Measurements from ENCODE around the gene ZNF682. TPM values are rescaled to one million over a fixed set of nuclear protein-coding genes. Genes with fewer than 3 reads are reported as not detected.
"Not testable (repeated sequence)": the region's sequence is repeated elsewhere in the genome, so short reads cannot be mapped to it uniquely, and the experiment has no call there.

ZNF682 gene
- total RNA-seq: 6.4 TPM

DNA sequence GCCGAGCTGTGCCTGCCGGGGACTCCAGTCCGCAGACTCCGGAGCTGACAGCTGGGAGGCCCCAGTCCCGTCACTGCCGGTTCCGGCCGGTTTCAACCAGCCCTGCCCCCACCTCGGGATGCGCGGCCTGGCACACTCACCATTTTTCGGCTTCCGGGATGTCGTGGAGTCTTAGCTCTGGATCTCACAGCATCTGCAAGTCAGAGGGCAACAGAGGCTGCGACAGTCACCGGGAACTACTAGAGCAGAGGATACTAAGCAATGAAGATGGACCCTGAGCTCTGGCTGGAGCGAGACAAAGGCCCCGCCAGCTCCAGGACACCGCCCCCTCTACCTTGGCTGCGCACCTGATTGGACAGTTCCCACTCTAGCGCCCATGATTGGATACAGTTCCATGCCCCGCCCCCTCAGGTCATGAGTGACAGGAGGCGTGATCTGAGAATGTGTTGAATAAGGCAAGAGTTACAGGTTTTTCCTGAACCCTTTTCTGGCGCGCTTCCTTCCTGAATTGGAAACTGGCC is at the start of gene ZNF682:
Gene ZNF682 (minus strand): TSS at position 303 of the 521 bp plus-strand sequence. CDS start 160 bp downstream, at position 143.
- DNase-seq: peak; percentile 99

GRCh38 chr19:20082876-20083275 is 43.6 kb upstream of the ZNF682 start:
- not testable (repeated sequence) for DNase-seq

DNA sequence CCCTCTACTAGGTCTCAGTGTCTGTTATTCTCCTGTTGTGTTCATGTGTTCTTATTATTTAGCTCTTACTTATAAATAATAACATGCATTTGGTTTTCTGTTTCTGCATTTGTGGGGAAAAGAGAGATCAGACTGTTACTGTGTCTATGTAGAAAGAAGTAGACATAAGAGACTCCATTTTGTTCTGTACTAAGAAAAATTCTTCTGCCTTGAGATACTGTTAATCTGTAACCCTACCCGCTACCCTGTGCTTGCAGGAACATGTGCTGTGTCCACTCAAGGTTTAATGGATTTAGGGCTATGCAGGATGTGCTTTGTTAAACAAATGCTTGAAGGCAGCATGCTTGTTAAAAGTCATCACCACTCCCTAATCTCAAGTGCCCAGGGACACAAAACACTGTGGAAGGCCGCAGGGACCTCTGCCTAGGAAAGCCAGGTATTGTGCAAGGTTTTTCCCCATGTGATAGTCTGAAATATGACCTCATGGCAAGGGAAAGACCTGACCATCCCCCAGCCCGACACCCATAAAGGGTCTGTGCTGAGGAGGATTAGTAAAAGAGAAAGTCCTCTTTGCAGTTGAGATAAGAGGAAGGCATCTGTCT is 43.0 kb upstream of the ZNF682 start:
- peak; percentile 15 for DNase-seq

- no peak for DNase-seq
Measured at GRCh38 chr19:20080656-20081055, 41.4 kb upstream of the ZNF682 start.

DNA sequence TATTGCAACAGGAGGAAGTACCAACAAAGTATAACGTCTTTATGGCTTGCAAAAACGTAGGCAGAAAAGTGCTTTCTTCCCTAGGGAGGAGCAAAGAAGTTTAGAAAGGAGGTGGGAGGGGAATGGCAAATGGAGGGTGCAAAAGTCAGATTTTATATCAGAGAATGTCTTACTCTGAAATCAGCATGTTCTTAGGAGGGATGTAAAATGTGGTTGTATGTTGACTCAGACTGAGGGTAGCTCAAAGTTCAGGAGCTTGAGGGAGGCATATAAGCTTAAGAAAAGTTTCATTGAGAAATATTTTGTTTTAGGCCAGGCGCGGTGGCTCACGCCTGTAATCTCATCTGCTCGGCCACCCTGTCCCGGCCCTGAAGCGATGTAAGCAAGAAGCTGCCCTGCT is 40.2 kb upstream of the ZNF682 start:
- DNase-seq: no peak

DNA sequence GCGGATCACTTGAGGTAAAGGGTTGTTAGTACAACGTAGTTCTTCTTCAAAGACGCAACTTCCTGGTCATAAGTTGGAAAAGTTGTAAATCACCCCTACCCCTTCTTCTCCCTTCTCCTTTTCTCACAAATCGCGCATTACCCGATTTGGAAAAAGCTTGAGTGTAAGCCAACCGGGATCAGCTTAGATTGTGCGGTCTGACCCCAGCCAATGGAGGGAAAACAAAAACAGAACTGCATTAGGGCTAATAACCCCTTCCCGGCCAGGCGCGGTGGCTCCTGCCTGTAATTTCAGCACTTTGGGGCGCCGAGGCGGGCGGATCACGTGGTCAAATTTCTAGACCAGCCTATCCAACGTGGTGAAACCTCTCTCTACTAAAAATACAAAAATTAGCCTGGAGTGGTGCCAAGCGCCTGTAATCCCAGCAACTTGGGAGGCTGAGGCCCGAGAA is 39.3 kb upstream of the ZNF682 start:
- DNase-seq: peak; percentile 52

DNA sequence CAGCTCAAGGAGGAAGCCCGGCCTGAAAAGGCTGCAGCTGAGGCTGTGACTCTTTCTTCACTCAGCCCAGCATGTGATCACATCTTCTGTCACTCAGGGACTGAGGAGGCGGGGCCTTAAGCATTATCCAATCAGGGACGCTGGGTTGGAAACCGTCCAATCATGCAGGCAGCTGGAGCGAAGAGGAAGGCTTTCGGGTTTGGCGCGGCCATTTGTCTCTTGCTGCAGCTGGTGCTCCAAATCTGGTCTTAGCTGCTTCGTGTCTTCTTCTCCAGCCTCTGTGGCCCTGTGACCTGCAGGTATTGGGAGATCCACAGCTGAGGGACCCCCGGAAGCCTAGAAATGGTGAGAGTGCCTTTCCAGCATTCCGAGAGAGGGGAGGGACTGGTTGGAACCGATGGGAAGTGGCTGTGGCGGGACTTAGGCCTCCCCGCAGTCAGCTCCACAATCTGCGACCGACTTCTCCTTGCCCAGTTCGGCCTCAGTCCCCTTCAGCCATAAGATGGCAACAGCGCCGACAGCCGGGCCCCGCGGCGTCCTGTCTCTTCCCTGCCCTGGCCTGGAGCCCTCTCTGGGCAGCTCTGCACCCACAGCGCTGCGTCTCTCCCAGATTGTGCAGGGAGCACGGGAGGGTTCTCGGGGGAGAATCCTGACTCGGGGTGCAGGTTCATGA is 38.6 kb upstream of the ZNF682 start, which contains the start of gene ZNF90:
Gene ZNF90 (plus strand): TSS at position 210 of the 673 bp plus-strand sequence. CDS start 133 bp downstream, at position 343.
- DNase-seq: peak; percentile 100

DNA sequence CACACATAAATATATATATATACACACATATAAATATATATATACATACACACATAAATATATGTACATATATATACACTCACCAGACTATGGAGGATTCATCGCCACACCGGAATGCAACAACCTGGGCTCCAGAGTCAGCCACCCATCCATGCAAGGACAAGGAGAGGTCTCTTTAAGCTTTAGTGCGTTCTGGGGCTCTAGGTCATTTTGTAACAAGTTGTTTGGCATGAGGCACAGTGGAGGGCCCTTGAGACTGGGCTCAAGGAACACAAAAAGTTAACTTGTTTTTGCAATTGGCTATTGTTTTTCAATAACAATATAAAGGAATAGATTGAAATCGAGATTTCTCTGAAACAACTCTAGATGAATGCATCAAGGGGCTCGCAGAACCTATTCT is 33.6 kb upstream of the ZNF682 start:
- DNase-seq: no peak

- no peak for DNase-seq
Measured at GRCh38 chr19:20070691-20071090, 31.4 kb upstream of the ZNF682 start.

GRCh38 chr19:20068559-20068958 is 29.3 kb upstream of the ZNF682 start:
- not testable (repeated sequence) for DNase-seq

DNA sequence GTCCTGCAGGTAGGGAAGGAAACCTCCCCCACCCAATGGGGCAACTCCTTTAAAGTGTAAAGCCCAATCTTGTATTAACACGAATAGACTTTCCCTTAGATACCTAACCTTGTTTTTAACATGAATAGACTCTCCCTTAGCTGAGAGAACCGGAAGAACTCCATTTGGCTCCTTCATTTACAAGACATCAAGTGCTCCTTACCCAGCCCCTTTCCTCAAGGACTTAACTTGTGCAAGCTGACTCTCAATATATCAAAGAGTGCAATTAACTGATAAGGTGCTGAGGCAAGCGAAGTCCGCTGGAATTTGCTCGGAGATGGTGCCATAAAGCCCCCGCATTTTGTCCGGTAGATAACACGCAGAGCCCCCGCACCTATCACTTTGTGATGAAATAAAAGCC is 28.6 kb upstream of the ZNF682 start:
- no peak for DNase-seq

- no peak for DNase-seq
Measured at GRCh38 chr19:20066861-20067260, 27.6 kb upstream of the ZNF682 start.

GRCh38 chr19:20060282-20060681 is 21.0 kb upstream of the ZNF682 start:
- DNase-seq: no peak

DNA sequence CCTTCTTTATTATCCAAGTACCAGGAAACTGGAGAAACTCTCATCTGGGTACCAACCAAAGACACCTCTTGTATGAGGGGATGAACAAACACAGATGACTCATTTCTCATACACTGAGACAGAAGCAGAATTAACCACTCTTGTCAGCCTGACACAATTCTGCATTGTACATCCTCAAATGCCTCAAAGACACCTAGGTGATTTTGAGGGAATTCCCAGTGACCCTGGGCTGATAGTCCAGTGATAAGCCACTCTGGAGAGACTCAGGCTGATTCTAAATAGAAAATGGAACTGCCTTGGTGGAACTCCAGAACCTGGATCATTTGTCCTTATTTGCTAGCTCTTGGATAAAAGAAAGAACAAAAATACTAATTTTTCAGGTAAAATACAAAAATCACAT is 19.4 kb upstream of the ZNF682 start:
- DNase-seq: not testable (repeated sequence)

DNA sequence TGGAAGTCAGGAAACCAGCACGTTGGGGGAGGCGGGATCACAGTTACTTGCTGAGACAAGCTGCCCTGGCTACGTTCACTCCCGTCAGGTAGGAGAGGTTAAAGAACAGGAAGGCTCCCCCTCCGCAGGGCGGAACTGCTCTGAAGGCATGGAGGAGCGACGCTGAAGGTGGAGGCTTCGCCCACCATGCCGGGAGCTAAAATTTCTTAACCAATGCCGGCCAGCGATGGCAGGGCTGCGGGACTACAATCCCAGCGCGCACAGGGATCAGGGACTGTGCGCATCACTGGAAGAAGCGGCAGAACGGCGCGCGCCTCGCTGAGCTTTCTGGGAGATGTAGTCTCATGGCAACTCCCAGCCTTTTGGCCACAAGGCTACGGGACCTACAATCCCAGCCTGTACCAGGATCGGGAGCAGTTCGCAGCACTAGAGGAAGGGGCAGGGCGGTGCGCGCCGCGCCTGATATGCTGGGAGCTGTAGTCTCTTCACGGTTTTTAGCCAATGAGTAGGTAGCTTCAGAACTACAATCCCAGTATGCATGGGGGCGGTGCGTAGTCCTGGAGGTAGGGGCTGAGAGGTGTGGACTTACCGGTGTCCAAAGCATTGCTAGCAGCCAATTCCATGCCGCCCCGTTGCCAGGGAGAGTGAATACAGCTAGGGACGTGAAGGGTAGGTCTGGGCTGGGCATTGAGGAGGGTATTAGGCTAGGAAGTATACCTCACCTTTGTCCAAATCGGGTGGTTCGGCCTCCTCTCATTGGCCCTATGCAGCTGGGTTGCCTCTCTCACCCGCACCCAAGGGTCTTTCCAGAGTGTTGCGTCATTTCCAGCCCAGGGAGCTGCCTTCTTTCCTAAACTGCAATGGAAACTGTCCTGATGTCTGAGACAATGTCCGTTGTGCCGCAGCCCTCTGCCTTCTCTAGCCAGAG is 12.8 kb upstream of the ZNF682 start:
- peak; percentile 99 for DNase-seq

DNA sequence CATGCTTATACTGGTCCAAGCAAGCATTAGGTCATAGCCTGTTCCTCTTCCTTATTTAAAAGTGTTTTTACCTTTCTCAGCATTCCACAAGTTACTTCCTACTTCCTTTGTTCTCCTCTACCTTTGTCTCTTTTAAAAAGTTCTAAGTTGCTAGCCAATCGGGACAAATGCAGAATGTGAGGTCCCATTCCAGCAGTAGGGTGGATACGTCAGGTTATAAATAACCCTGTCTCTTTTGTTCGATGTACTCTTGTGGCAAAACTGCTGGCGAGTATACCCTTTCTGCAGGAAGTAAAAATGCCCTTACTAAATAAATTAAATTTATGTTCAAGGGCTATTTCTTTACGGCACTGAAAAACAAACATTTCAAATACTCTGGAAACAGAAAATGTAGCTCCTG is 6.4 kb upstream of the ZNF682 start:
- DNase-seq: not testable (repeated sequence)

DNA sequence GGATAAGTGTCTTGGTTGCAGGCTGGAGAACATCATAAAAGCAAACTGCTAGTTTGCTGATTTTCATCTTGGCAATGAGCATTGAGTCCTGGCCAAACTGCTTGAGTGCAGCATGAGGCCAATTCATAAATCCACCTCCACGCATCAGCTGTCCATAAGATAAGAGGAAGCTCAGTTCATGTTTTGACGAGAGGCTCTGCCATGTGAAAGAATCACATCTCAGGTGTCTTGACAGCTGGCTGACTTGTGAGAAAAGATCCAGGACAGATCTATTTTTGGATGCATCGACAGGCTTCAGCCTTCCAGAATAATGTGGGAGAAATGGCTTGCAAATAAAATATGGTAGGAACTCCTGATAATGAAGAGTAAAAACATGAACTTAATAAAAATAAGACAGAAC is 5.4 kb upstream of the ZNF682 start:
- peak; percentile 44 for DNase-seq

- no peak for DNase-seq
Measured at GRCh38 chr19:20038358-20039202, 725 bp downstream of the ZNF682 start.

DNA sequence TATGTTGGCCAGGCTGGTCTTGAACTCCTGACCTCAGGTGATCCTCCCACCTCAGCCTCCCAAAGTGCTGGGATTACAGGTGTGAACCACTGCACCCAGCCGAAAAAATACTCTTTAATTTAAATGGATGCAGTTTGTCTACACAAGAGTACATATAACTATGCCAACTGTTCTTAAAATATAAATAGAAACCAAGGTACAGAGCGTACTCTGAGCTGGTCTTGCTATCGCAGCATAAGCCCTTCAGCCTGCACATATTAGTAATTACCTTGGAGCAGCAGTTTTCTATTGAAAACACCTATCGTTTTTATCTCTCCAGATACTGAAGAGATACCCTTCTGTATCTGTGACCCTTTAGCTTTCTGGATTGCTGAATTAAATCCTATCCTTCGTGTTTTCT is 3.4 kb downstream of the ZNF682 start:
- no peak for DNase-seq

DNA sequence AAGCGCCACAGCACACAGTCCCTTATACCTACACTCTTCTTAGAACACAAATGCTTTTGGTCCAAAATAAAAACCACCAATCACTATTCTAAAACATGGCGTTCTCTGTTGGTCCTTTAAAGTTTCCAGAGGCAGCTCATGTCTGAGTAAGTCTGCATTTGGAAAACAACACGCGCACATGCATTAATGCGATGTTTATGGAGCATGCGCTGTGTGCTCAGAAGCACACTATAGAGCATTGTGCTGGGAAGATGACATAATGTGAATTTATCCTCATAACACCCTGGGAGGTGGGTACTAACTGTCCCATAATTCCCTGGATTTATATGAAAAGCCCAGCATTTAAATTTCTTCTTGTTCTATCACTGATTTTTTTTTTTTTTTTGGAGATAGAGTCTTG is 10.7 kb downstream of the ZNF682 start:
- no peak for DNase-seq

DNA sequence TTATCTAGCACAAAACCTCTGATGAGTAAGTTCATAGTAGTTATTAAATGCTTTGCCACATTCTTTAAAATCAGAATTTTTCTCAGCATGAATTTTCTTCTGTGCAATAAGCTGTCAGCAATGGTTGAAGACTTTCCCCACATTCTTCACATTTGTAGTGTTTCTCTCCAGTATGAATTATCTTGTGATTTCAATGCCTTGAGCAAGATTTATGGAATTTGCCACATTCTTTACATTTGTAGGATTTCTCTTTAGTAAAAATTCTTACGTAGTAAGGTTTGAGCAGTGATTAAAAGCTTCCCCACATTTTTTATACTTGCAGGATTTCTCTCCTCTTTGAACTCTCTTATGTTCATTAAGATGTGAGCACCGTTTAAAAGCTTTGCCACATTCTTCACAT is 33.6 kb downstream of the ZNF682 start:
- DNase-seq: no peak

Data from tongue (tissue), 2 donors.